ENCODE results near the gene GOLGA8S.
"Not testable (repeated sequence)": the region's sequence is repeated elsewhere in the genome, so short reads cannot be mapped to it uniquely, and the experiment has no call there.

GOLGA8S gene

GRCh38 chr15:23398357-23398756 is 43.8 kb downstream of the GOLGA8S start:
- DNase-seq (ENCODE audit: low read depth in 2 of 2), result not testable (repeated sequence)

DNA sequence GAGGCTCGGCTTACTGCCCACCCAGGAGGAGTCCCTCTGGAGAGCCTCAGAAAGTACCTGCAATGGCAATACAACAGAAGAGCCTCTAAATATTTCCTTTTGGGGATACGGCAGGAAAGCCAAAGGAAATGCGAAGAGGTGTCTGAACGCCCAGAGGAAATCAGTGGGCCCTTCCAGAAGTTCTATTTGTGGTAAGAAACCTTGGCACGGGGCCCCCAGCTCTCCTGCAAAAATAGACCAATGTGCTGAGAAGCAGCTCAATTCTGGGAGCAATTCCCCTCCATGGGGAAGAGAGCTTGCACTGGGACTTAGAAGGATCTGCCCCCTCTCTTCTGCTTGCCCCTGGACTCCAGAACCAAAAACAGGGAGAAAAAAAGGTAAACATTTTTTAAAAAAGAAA is 44.7 kb downstream of the GOLGA8S start:
- DNase-seq (ENCODE audit: low read depth in 2 of 2), result not testable (repeated sequence)

DNA sequence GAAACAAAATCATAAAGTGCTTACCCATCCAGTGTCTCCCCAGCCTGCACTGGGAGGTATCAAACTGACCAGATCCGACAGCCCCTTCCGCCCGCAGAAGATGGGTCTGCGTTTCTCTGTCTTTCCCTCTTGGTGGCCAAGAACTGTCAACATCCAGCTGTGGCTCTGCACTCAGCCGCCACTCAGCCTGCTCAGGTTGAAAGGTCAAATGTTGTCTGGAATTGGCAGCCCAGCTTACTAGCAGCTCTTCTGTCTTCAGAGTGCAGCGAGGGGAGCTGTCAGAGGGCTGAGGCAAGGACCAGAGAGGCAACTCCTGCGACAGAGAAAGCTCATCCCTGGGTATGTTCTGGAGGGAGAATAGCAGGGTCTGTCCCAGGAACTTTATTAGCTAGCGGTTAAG is 47.1 kb downstream of the GOLGA8S start:
- DNase-seq (ENCODE audit: low read depth in 2 of 2), result no peak

DNA sequence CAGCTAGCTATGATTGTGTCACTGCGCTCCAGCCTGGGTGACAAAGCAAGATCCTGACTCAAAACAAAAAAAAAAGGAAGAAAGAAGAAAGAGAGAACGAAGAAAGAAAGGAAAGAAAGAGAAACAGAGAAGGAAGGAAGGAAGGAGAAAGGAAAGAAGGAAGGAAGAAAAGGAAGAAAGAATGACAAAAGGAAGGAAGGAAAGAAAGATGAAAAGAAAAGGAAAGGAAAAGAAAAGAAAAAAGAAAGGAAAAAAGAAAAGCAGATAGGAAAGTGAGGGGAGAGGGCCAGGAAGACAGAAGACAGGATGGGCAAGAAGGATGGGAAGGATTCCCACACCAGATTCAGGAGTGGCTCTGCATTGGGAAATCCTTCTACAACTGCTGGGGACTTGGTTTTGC is 47.6 kb downstream of the GOLGA8S start:
- no peak for DNase-seq (ENCODE audit: low read depth in 2 of 2)

DNA sequence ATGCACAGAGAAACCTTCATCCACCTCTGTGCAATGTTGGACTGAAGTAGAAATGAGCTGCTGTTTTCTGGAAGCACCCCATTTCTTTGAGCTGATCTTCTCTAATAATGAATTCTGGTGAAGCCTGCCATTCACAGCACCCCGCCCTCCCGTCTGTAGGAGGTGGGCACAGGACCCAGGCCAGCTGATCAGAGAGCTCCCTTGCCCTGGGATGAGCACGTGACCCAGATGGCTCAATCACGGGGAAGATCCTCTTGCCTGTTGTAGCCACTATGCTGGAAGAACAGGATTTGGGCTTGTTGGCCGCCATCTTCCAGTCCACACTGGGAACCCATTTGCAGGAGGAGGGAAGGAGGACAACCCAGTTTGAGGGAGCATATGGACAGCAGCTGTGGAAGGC is 48.0 kb downstream of the GOLGA8S start:
- no peak for DNase-seq (ENCODE audit: low read depth in 2 of 2)

GRCh38 chr15:23403550-23403949 is 49.0 kb downstream of the GOLGA8S start:
- no peak for DNase-seq (ENCODE audit: low read depth in 2 of 2)

- DNase-seq (ENCODE audit: low read depth in 2 of 2), result no peak
Measured at GRCh38 chr15:23411841-23412240, 57.3 kb downstream of the GOLGA8S start.

GRCh38 chr15:23412881-23413600 is 58.5 kb downstream of the GOLGA8S start:
- not testable (repeated sequence) for DNase-seq (ENCODE audit: low read depth in 2 of 2)

Measured in stimulated activated CD8-positive, alpha-beta memory T cell treated with anti-CD3 and anti-CD28 coated beads, Interleukin-7, amount 100 ng/mL, for 1 hour (primary cell).